GM23338 (cell line): ENCODE data around the gene C12orf42. TPM values are rescaled to one million over a fixed set of nuclear protein-coding genes. Genes with fewer than 3 reads are reported as not detected.

ENCODE experiments used
- ATAC-seq: fragments of 200-7000 bp; cut with Tn5 transposase; 3 replicates; pipeline ENCODE4 v1.9.1; 2020
- DNase-seq: peaks from one replicate; pipeline ENCODE4 v3.0.0-alpha.2; 2015; ENCODE audit warnings: low spot score
- H2AFZ ChIP-seq: fragments of 200-600 bp; sonication (generic); 2 replicates; pipeline ENCODE4 v1.8.0; 2016; ENCODE audit warnings: antibody characterized with exemption, mild to moderate bottlenecking, moderate library complexity
- H3F3A ChIP-seq: fragments of 200-600 bp; sonication (generic); replicated peaks from 2 replicates; pipeline ENCODE4 v1.8.0; 2017; ENCODE audit warnings: antibody characterized with exemption, mixed run types, low read depth
- H3K27ac ChIP-seq: fragments of 200-600 bp; sonication (generic); 2 replicates; pipeline ENCODE4 v1.6.1; 2016; ENCODE audit warnings: low read depth
- H3K27me3 ChIP-seq: fragments of 200-600 bp; sonication (generic); 2 replicates; pipeline ENCODE4 v1.8.0; 2016; ENCODE audit warnings: mild to moderate bottlenecking, mixed run types, moderate library complexity; ENCODE audit not compliant: insufficient read depth
- H3K36me3 ChIP-seq: fragments of 200-600 bp; sonication (generic); 2 replicates; pipeline ENCODE4 v1.8.0; 2016; ENCODE audit warnings: mild to moderate bottlenecking; ENCODE audit not compliant: insufficient read depth
- H3K4me1 ChIP-seq: fragments of 200-600 bp; sonication (generic); 2 replicates; pipeline ENCODE4 v1.8.0; 2016; ENCODE audit warnings: mild to moderate bottlenecking, moderate library complexity; ENCODE audit not compliant: insufficient read depth
- H3K4me2 ChIP-seq: fragments of 200-600 bp; sonication (generic); 2 replicates; pipeline ENCODE4 v1.7.1; 2017; ENCODE audit warnings: mixed run types
- H3K4me3 ChIP-seq: fragments of 200-600 bp; sonication (generic); 2 replicates; pipeline ENCODE4 v1.6.1; 2016; ENCODE audit warnings: mixed run types
- H3K79me2 ChIP-seq: fragments of 200-600 bp; sonication (generic); replicated peaks from 2 replicates; pipeline ENCODE4 v1.8.0; 2017; ENCODE audit warnings: mild to moderate bottlenecking; ENCODE audit not compliant: insufficient read depth
- H3K9me2 ChIP-seq: fragments of 200-600 bp; sonication (generic); 2 replicates; pipeline ENCODE4 v1.8.0; 2017; ENCODE audit not compliant: insufficient read depth
- H4K20me1 ChIP-seq: fragments of 200-600 bp; sonication (generic); replicated peaks from 2 replicates; pipeline ENCODE4 v1.8.0; 2017; ENCODE audit warnings: mild to moderate bottlenecking; ENCODE audit not compliant: insufficient read depth
- H3K27ac Mint-ChIP-seq: 2 replicates; pipeline ENCODE4 v1.8.0; 2020; ENCODE audit warnings: inconsistent platforms, mild to moderate bottlenecking, moderate library complexity, mixed read lengths
- H3K27me3 Mint-ChIP-seq: 3 replicates; pipeline ENCODE4 v1.8.0; 2022; ENCODE audit warnings: low read depth, mild to moderate bottlenecking, moderate library complexity, mixed read lengths, inconsistent platforms; ENCODE audit not compliant: insufficient read depth, poor library complexity
- H3K36me3 Mint-ChIP-seq: 3 replicates; pipeline ENCODE4 v1.8.0; 2021; ENCODE audit warnings: low read depth, mild to moderate bottlenecking, inconsistent platforms, moderate library complexity, mixed read lengths
- H3K4me1 Mint-ChIP-seq: 3 replicates; pipeline ENCODE4 v1.8.0; 2020; ENCODE audit warnings: mild to moderate bottlenecking, inconsistent platforms, mixed read lengths
- H3K4me3 Mint-ChIP-seq: 3 replicates; pipeline ENCODE4 v1.8.0; 2021; ENCODE audit warnings: moderate library complexity, mild to moderate bottlenecking, inconsistent platforms, mixed read lengths
- H3K9me3 Mint-ChIP-seq: 3 replicates; pipeline ENCODE4 v1.8.0; 2020; ENCODE audit warnings: moderate library complexity, mild to moderate bottlenecking, inconsistent platforms, mixed read lengths
- CREB1 ChIP-seq: fragments of 250-450 bp; sonication (Bioruptor Pico); IDR thresholded peaks from 2 replicates; pipeline ENCODE4 v1.5.0; 2020; ENCODE audit warnings: low read depth, mild to moderate bottlenecking, moderate library complexity
- EZH2 ChIP-seq: fragments of 200-600 bp; sonication (generic); IDR thresholded peaks from one replicate; pipeline ENCODE4 v1.8.0; 2017; ENCODE audit warnings: antibody characterized with exemption, mild to moderate bottlenecking, low read depth; ENCODE audit not compliant: unreplicated experiment
- EZH2phosphoT487 ChIP-seq: fragments of 200-600 bp; sonication (generic); IDR thresholded peaks from one replicate; pipeline ENCODE4 v1.8.1; 2018; ENCODE audit warnings: antibody characterized with exemption; ENCODE audit not compliant: unreplicated experiment
- JUNB ChIP-seq: IDR thresholded peaks from one replicate; pipeline ENCODE4 v1.6.1; 2016; ENCODE audit warnings: antibody characterized with exemption; ENCODE audit not compliant: unreplicated experiment
- NANOG ChIP-seq: IDR thresholded peaks from 2 replicates; pipeline ENCODE4 v1.6.1; 2016; ENCODE audit warnings: antibody characterized with exemption, borderline replicate concordance
- POLR2AphosphoS5 ChIP-seq: IDR thresholded peaks from 2 replicates; pipeline ENCODE4 v1.6.1; 2016; ENCODE audit warnings: antibody characterized with exemption, low read depth
- STAT1 ChIP-seq: IDR thresholded peaks from one replicate; pipeline ENCODE4 v1.6.1; 2016; ENCODE audit warnings: antibody characterized with exemption; ENCODE audit not compliant: unreplicated experiment
- ZNF114 ChIP-seq: fragments of 250-450 bp; sonication (Bioruptor Pico); IDR thresholded peaks from 2 replicates; pipeline ENCODE4 v1.5.0; 2020; ENCODE audit warnings: mild to moderate bottlenecking, moderate library complexity
- ZNF331 ChIP-seq: fragments of 250-450 bp; sonication (Bioruptor Pico); IDR thresholded peaks from 2 replicates; pipeline ENCODE4 v1.5.0; 2020; ENCODE audit warnings: low read depth, mild to moderate bottlenecking, moderate library complexity
- polyA plus RNA-seq: library from polyadenylated mRNA; unstranded; fragments of >200 nt; fragmentation: Nextera tagmentation; extraction: Ambion mirVana; gene quantifications from 2 replicates; pipeline ENCODE4 v1.2.1, GENCODE V29; 2016
- total RNA-seq: library from RNA; depleted of rRNA; stranded (reverse); fragments of >200 nt; shearing (Covaris generic); gene quantifications from 2 replicates; pipeline ENCODE4 v1.2.3, GENCODE V29; 2014
- TF ChIP-seq, protein P1 (sequence below): IDR thresholded peaks from one replicate; pipeline ENCODE4 v1.6.1; 2018; ENCODE audit warnings: antibody characterized with exemption; ENCODE audit not compliant: unreplicated experiment
- TF ChIP-seq, protein P2 (sequence below): IDR thresholded peaks from 2 replicates; pipeline ENCODE4 v1.6.1; 2016; ENCODE audit warnings: antibody characterized with exemption
- TF ChIP-seq, protein P3 (sequence below), 2 experiments: fragments of 200-600 bp in 1 of 2; sonication (generic) in 1 of 2; conservative IDR thresholded peaks; 2 replicates each; pipeline versions ENCODE4 v1.5.1 to v1.6.1; 2016 to 2017; ENCODE audit warnings: antibody characterized with exemption in 2 of 2, low read depth in 2 of 2, mild to moderate bottlenecking in 2 of 2, moderate library complexity in 1 of 2
- TF ChIP-seq, protein P4 (sequence below): fragments of 250-450 bp; sonication (Bioruptor Pico); IDR thresholded peaks from 2 replicates; pipeline ENCODE4 v1.5.0; 2020; ENCODE audit warnings: mild to moderate bottlenecking, moderate library complexity

The C12orf42 gene
- total and polyA plus RNA-seq, 2 experiments from 2014 or later, result 0.45 TPM; not detected in 1

DNA sequence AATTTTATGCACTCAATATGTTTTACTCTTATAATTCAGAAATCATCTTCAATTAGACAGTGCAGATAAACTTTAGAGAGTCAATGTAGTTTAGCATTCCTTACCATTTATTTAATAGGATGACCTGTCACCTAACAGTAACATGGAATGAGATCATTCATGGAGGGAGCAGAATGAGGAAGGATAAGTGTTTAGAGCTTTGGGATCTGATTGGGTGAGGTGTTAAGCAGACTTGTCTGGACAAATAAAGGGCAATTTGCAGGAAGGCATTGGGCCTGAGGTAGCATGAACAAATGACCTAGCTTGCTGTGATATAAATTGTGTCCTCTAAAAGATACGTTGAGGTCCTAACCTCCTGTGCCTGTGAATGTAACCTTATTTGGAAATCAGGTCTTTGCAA lies 187.4 kb downstream of the C12orf42 start:
- no peaks in the 10 kb centered on the region for H4K20me1 ChIP-seq
- H3K27ac ChIP-seq, result no peak overlapping the region
- no peaks in the 10 kb centered on the region for H3K27me3 ChIP-seq
- no peak overlapping the region for H3K27ac Mint-ChIP-seq
- peak overlapping the region; percentile 10; the same call in 1 of the 2 replicates for H2AFZ ChIP-seq
- H3K4me1 ChIP-seq, result no peaks in the 10 kb centered on the region
- no peaks in the 10 kb centered on the region for H3K27me3 Mint-ChIP-seq
- TF ChIP-seq CREB1 (CRISPR knock-in tag) (no peak), ZNF331 (CRISPR knock-in tag) (no peak), JUNB (no peak), EZH2phosphoT487 (no peak), POLR2AphosphoS5 (no peak), EZH2 (no peak), NANOG (no peak), ZNF114 (CRISPR knock-in tag) (no peak), STAT1 (no peak)
- TF ChIP-seq, protein P1, sequence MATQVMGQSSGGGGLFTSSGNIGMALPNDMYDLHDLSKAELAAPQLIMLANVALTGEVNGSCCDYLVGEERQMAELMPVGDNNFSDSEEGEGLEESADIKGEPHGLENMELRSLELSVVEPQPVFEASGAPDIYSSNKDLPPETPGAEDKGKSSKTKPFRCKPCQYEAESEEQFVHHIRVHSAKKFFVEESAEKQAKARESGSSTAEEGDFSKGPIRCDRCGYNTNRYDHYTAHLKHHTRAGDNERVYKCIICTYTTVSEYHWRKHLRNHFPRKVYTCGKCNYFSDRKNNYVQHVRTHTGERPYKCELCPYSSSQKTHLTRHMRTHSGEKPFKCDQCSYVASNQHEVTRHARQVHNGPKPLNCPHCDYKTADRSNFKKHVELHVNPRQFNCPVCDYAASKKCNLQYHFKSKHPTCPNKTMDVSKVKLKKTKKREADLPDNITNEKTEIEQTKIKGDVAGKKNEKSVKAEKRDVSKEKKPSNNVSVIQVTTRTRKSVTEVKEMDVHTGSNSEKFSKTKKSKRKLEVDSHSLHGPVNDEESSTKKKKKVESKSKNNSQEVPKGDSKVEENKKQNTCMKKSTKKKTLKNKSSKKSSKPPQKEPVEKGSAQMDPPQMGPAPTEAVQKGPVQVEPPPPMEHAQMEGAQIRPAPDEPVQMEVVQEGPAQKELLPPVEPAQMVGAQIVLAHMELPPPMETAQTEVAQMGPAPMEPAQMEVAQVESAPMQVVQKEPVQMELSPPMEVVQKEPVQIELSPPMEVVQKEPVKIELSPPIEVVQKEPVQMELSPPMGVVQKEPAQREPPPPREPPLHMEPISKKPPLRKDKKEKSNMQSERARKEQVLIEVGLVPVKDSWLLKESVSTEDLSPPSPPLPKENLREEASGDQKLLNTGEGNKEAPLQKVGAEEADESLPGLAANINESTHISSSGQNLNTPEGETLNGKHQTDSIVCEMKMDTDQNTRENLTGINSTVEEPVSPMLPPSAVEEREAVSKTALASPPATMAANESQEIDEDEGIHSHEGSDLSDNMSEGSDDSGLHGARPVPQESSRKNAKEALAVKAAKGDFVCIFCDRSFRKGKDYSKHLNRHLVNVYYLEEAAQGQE, result no peak
- TF ChIP-seq, protein P2, sequence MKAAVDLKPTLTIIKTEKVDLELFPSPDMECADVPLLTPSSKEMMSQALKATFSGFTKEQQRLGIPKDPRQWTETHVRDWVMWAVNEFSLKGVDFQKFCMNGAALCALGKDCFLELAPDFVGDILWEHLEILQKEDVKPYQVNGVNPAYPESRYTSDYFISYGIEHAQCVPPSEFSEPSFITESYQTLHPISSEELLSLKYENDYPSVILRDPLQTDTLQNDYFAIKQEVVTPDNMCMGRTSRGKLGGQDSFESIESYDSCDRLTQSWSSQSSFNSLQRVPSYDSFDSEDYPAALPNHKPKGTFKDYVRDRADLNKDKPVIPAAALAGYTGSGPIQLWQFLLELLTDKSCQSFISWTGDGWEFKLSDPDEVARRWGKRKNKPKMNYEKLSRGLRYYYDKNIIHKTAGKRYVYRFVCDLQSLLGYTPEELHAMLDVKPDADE, result no peak
- TF ChIP-seq, protein P3, sequence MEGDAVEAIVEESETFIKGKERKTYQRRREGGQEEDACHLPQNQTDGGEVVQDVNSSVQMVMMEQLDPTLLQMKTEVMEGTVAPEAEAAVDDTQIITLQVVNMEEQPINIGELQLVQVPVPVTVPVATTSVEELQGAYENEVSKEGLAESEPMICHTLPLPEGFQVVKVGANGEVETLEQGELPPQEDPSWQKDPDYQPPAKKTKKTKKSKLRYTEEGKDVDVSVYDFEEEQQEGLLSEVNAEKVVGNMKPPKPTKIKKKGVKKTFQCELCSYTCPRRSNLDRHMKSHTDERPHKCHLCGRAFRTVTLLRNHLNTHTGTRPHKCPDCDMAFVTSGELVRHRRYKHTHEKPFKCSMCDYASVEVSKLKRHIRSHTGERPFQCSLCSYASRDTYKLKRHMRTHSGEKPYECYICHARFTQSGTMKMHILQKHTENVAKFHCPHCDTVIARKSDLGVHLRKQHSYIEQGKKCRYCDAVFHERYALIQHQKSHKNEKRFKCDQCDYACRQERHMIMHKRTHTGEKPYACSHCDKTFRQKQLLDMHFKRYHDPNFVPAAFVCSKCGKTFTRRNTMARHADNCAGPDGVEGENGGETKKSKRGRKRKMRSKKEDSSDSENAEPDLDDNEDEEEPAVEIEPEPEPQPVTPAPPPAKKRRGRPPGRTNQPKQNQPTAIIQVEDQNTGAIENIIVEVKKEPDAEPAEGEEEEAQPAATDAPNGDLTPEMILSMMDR (conservative IDR thresholded peaks at IDR 0.05; ENCODE audit: low read depth in 2 of 2), result no peak
- TF ChIP-seq, protein P4, sequence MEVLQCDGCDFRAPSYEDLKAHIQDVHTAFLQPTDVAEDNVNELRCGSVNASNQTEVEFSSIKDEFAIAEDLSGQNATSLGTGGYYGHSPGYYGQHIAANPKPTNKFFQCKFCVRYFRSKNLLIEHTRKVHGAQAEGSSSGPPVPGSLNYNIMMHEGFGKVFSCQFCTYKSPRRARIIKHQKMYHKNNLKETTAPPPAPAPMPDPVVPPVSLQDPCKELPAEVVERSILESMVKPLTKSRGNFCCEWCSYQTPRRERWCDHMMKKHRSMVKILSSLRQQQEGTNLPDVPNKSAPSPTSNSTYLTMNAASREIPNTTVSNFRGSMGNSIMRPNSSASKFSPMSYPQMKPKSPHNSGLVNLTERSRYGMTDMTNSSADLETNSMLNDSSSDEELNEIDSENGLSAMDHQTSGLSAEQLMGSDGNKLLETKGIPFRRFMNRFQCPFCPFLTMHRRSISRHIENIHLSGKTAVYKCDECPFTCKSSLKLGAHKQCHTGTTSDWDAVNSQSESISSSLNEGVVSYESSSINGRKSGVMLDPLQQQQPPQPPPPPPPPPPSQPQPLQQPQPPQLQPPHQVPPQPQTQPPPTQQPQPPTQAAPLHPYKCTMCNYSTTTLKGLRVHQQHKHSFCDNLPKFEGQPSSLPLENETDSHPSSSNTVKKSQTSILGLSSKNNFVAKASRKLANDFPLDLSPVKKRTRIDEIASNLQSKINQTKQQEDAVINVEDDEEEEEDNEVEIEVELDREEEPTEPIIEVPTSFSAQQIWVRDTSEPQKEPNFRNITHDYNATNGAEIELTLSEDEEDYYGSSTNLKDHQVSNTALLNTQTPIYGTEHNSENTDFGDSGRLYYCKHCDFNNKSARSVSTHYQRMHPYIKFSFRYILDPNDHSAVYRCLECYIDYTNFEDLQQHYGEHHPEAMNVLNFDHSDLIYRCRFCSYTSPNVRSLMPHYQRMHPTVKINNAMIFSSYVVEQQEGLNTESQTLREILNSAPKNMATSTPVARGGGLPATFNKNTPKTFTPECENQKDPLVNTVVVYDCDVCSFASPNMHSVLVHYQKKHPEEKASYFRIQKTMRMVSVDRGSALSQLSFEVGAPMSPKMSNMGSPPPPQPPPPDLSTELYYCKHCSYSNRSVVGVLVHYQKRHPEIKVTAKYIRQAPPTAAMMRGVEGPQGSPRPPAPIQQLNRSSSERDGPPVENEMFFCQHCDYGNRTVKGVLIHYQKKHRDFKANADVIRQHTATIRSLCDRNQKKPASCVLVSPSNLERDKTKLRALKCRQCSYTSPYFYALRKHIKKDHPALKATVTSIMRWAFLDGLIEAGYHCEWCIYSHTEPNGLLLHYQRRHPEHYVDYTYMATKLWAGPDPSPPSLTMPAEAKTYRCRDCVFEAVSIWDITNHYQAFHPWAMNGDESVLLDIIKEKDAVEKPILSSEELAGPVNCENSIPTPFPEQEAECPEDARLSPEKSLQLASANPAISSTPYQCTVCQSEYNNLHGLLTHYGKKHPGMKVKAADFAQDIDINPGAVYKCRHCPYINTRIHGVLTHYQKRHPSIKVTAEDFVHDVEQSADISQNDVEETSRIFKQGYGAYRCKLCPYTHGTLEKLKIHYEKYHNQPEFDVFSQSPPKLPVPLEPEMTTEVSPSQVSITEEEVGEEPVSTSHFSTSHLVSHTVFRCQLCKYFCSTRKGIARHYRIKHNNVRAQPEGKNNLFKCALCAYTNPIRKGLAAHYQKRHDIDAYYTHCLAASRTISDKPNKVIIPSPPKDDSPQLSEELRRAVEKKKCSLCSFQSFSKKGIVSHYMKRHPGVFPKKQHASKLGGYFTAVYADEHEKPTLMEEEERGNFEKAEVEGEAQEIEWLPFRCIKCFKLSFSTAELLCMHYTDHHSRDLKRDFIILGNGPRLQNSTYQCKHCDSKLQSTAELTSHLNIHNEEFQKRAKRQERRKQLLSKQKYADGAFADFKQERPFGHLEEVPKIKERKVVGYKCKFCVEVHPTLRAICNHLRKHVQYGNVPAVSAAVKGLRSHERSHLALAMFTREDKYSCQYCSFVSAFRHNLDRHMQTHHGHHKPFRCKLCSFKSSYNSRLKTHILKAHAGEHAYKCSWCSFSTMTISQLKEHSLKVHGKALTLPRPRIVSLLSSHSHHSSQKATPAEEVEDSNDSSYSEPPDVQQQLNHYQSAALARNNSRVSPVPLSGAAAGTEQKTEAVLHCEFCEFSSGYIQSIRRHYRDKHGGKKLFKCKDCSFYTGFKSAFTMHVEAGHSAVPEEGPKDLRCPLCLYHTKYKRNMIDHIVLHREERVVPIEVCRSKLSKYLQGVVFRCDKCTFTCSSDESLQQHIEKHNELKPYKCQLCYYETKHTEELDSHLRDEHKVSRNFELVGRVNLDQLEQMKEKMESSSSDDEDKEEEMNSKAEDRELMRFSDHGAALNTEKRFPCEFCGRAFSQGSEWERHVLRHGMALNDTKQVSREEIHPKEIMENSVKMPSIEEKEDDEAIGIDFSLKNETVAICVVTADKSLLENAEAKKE (CRISPR knock-in tag), result no peak
- no peaks in the 10 kb centered on the region for H3K9me3 Mint-ChIP-seq
- H3K4me3 Mint-ChIP-seq, result no peak overlapping the region
- DNase-seq (no peak), ATAC-seq (no peak)
- H3F3A ChIP-seq, result no peaks in the 10 kb centered on the region
- no peaks in the 10 kb centered on the region for H3K4me1 Mint-ChIP-seq
- H3K36me3 ChIP-seq, result no peaks in the 10 kb centered on the region
- no peaks in the 10 kb centered on the region for H3K79me2 ChIP-seq
- no peak overlapping the region for H3K4me3 ChIP-seq
- H3K36me3 Mint-ChIP-seq, result no peaks in the 10 kb centered on the region
- H3K9me2 ChIP-seq, result no peaks in the 10 kb centered on the region
- H3K4me2 ChIP-seq, result no peak overlapping the region
